ENCODE data around the gene ABHD16A.
A peak's percentile ranks its signal among the peaks of the same experiment; 100 is the strongest.

Gene ABHD16A

GRCh38 chr6:31700740-31701401 is 2.3 kb downstream of the ABHD16A start:
- H3K4me1 Mint-ChIP-seq = peaks cover 43% of the 10 kb centered on the region
- no peaks in the 10 kb centered on the region for H3K9me3 Mint-ChIP-seq
- no peak for DNase-seq
- H3K27ac Mint-ChIP-seq = peak overlapping the region; percentile 22
- H3K27me3 Mint-ChIP-seq = no peaks in the 10 kb centered on the region
- H3K36me3 Mint-ChIP-seq = peaks cover 28% of the 10 kb centered on the region
- CTCF ChIA-PET = no interaction called here
- peak overlapping the region; percentile 96 for H3K4me3 Mint-ChIP-seq

GRCh38 chr6:31697555-31697954 is 5.6 kb downstream of the ABHD16A start:
- CTCF ChIA-PET = no interaction called here
- H3K27ac Mint-ChIP-seq = peak overlapping the region; percentile 17
- peaks cover 36% of the 10 kb centered on the region for H3K4me1 Mint-ChIP-seq
- no peaks in the 10 kb centered on the region for H3K27me3 Mint-ChIP-seq
- no peak for DNase-seq
- peaks cover 43% of the 10 kb centered on the region for H3K36me3 Mint-ChIP-seq
- no peaks in the 10 kb centered on the region for H3K9me3 Mint-ChIP-seq
- H3K4me3 Mint-ChIP-seq = no peak overlapping the region

GRCh38 chr6:31693535-31693934 is 9.6 kb downstream of the ABHD16A start:
- peaks cover 44% of the 10 kb centered on the region for H3K36me3 Mint-ChIP-seq

GRCh38 chr6:31692886-31693285 is 10.2 kb downstream of the ABHD16A start:
- Mint-ChIP-seq H3K27ac (no peak overlapping the region), H3K4me3 (no peak overlapping the region), H3K36me3 (peaks cover 43% of the 10 kb centered on the region), H3K9me3 (no peaks in the 10 kb centered on the region), H3K27me3 (no peaks in the 10 kb centered on the region), H3K4me1 (peaks cover 11% of the 10 kb centered on the region)
- CTCF ChIA-PET = no interaction called here
- DNase-seq = no peak

More at GRCh38 chr6:31693535-31693934, 9.6 kb downstream of the ABHD16A start:
- Mint-ChIP-seq H3K4me3 (no peak overlapping the region), H3K27me3 (no peaks in the 10 kb centered on the region), H3K27ac (no peak overlapping the region), H3K4me1 (peaks cover 13% of the 10 kb centered on the region), H3K9me3 (no peaks in the 10 kb centered on the region)
- no peak for DNase-seq
- CTCF ChIA-PET = interaction anchor here (0.6 kb wide), 1 partner anchor 76 kb away, joined by 3 read pairs; no protein-coding TSS in a partner anchor

GRCh38 chr6:31692353-31692752 is 10.8 kb downstream of the ABHD16A start:
- Mint-ChIP-seq H3K9me3 (no peaks in the 10 kb centered on the region), H3K36me3 (peaks cover 43% of the 10 kb centered on the region), H3K4me3 (no peak overlapping the region), H3K27me3 (no peaks in the 10 kb centered on the region), H3K4me1 (peaks cover 6% of the 10 kb centered on the region), H3K27ac (no peak overlapping the region)
- CTCF ChIA-PET = no interaction called here
- DNase-seq = no peak

GRCh38 chr6:31691564-31692108 is 11.5 kb downstream of the ABHD16A start:
- no peak overlapping the region for H3K27ac Mint-ChIP-seq
- no peaks in the 10 kb centered on the region for H3K9me3 Mint-ChIP-seq
- H3K4me1 Mint-ChIP-seq = peaks cover 4% of the 10 kb centered on the region
- CTCF ChIA-PET = interaction anchor here (1.7 kb wide), 1 partner anchor 12 kb away, joined by 3 read pairs; no protein-coding TSS in a partner anchor
- peaks cover 41% of the 10 kb centered on the region for H3K36me3 Mint-ChIP-seq
- no peak overlapping the region for H3K4me3 Mint-ChIP-seq
- H3K27me3 Mint-ChIP-seq = no peaks in the 10 kb centered on the region
- no peak for DNase-seq

GRCh38 chr6:31691078-31691463 is 12.1 kb downstream of the ABHD16A start:
- Mint-ChIP-seq H3K4me1 (peaks cover 4% of the 10 kb centered on the region), H3K27me3 (no peaks in the 10 kb centered on the region), H3K9me3 (no peaks in the 10 kb centered on the region), H3K27ac (no peak overlapping the region), H3K4me3 (no peak overlapping the region), H3K36me3 (peaks cover 43% of the 10 kb centered on the region)
- CTCF ChIA-PET = interaction anchor here (1.0 to 2.2 kb wide), 3 partner anchors 11 to 79 kb away, joined by 3 to 8 read pairs (median 3); no protein-coding TSS in a partner anchor
- DNase-seq = no peak

GRCh38 chr6:31690231-31691077 is 12.7 kb downstream of the ABHD16A start:
- Mint-ChIP-seq H3K4me1 (peaks cover 4% of the 10 kb centered on the region), H3K36me3 (peaks cover 48% of the 10 kb centered on the region), H3K27me3 (no peaks in the 10 kb centered on the region), H3K4me3 (no peak overlapping the region), H3K27ac (no peak overlapping the region), H3K9me3 (no peaks in the 10 kb centered on the region)
- CTCF ChIA-PET = interaction anchor here (1.0 to 2.2 kb wide), 3 partner anchors 10 to 80 kb away, joined by 3 to 8 read pairs (median 3); no protein-coding TSS in a partner anchor
- no peak for DNase-seq

GRCh38 chr6:31689249-31690110 is 13.6 kb downstream of the ABHD16A start:
- H3K27ac Mint-ChIP-seq = no peak overlapping the region
- CTCF ChIA-PET = interaction anchor here (0.9 to 2.2 kb wide), 2 partner anchors 81 to 199 kb away, joined by 4 to 8 read pairs; no protein-coding TSS in a partner anchor
- peaks cover 47% of the 10 kb centered on the region for H3K36me3 Mint-ChIP-seq
- peak; percentile 33 for DNase-seq
- no peak overlapping the region for H3K4me3 Mint-ChIP-seq
- no peaks in the 10 kb centered on the region for H3K9me3 Mint-ChIP-seq
- H3K27me3 Mint-ChIP-seq = no peaks in the 10 kb centered on the region
- H3K4me1 Mint-ChIP-seq = peaks cover 4% of the 10 kb centered on the region

GRCh38 chr6:31687860-31688693 is 15.0 kb downstream of the ABHD16A start:
- no peak overlapping the region for H3K27ac Mint-ChIP-seq
- no peaks in the 10 kb centered on the region for H3K9me3 Mint-ChIP-seq
- DNase-seq = no peak
- no peak overlapping the region for H3K4me3 Mint-ChIP-seq
- no peaks in the 10 kb centered on the region for H3K27me3 Mint-ChIP-seq
- H3K4me1 Mint-ChIP-seq = peaks cover 7% of the 10 kb centered on the region
- H3K36me3 Mint-ChIP-seq = peaks cover 45% of the 10 kb centered on the region
- CTCF ChIA-PET = interaction anchor here (0.9 kb wide), 1 partner anchor 103 kb away, joined by 3 read pairs; no protein-coding TSS in a partner anchor

GRCh38 chr6:31687321-31687720 is 15.8 kb downstream of the ABHD16A start:
- no peaks in the 10 kb centered on the region for H3K9me3 Mint-ChIP-seq
- H3K4me3 Mint-ChIP-seq = no peak overlapping the region
- CTCF ChIA-PET = interaction anchor here (0.9 kb wide), 1 partner anchor 104 kb away, joined by 3 read pairs; no protein-coding TSS in a partner anchor
- no peak for DNase-seq
- peaks cover 41% of the 10 kb centered on the region for H3K36me3 Mint-ChIP-seq
- peaks cover 7% of the 10 kb centered on the region for H3K4me1 Mint-ChIP-seq
- H3K27me3 Mint-ChIP-seq = no peaks in the 10 kb centered on the region
- no peak overlapping the region for H3K27ac Mint-ChIP-seq

- H3K27ac Mint-ChIP-seq = no peak overlapping the region
- CTCF ChIA-PET = no interaction called here
- H3K4me1 Mint-ChIP-seq = peaks cover 11% of the 10 kb centered on the region
- no peak for DNase-seq
- H3K27me3 Mint-ChIP-seq = peaks cover 2% of the 10 kb centered on the region
- H3K36me3 Mint-ChIP-seq = peaks cover 41% of the 10 kb centered on the region
- H3K9me3 Mint-ChIP-seq = no peaks in the 10 kb centered on the region
- H3K4me3 Mint-ChIP-seq = no peak overlapping the region
Observed at GRCh38 chr6:31686483-31686882, 16.6 kb downstream of the ABHD16A start.

- no peak for DNase-seq
- peaks cover 11% of the 10 kb centered on the region for H3K27me3 Mint-ChIP-seq
- no peaks in the 10 kb centered on the region for H3K9me3 Mint-ChIP-seq
- CTCF ChIA-PET = interaction anchor here (1.1 to 1.5 kb wide), 2 partner anchors 147 to 179 kb away, joined by 3 to 5 read pairs; partner anchors contain the start of gene NEU1
- peaks cover 24% of the 10 kb centered on the region for H3K36me3 Mint-ChIP-seq
- no peak overlapping the region for H3K27ac Mint-ChIP-seq
- peaks cover 31% of the 10 kb centered on the region for H3K4me1 Mint-ChIP-seq
- no peak overlapping the region for H3K4me3 Mint-ChIP-seq
Observed at GRCh38 chr6:31683591-31683990, 19.5 kb downstream of the ABHD16A start.

Data from activated naive CD4-positive, alpha-beta T cell treated with anti-CD3 and anti-CD28 coated beads, Interleukin-2, amount 10 ng/mL, durations not matched to agents 7 days and 5 days (primary cell).